ENCODE data around the gene LRRC39.

GRCh38 chr1:100183370-100183769 lies 5.3 kb upstream of the LRRC39 start:
- TF ChIP-seq CTCF (conservative IDR thresholded peaks at IDR 0.05; ENCODE audit: low read depth, low read length) (no peak), EZH2 (IDR thresholded peaks at IDR 0.05; ENCODE audit: borderline replicate concordance, low read depth, low read length, poor library complexity, severe bottlenecking) (no peak)
